ENCODE results near the gene STX3.

GRCh38 chr11:59801981-59802638 is 46.9 kb downstream of the STX3 start:
- TF ChIP-seq, protein P1, sequence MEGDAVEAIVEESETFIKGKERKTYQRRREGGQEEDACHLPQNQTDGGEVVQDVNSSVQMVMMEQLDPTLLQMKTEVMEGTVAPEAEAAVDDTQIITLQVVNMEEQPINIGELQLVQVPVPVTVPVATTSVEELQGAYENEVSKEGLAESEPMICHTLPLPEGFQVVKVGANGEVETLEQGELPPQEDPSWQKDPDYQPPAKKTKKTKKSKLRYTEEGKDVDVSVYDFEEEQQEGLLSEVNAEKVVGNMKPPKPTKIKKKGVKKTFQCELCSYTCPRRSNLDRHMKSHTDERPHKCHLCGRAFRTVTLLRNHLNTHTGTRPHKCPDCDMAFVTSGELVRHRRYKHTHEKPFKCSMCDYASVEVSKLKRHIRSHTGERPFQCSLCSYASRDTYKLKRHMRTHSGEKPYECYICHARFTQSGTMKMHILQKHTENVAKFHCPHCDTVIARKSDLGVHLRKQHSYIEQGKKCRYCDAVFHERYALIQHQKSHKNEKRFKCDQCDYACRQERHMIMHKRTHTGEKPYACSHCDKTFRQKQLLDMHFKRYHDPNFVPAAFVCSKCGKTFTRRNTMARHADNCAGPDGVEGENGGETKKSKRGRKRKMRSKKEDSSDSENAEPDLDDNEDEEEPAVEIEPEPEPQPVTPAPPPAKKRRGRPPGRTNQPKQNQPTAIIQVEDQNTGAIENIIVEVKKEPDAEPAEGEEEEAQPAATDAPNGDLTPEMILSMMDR (IDR thresholded peaks at IDR 0.05), result no peak
- TF ChIP-seq POLR2AphosphoS5 (IDR thresholded peaks at IDR 0.05) (no peak), POLR2A (IDR thresholded peaks at IDR 0.05) (no peak)
